Colonic mucosa (tissue), 4 donors: ENCODE measurements around the gene PTMA. TPM values are rescaled to one million over a fixed set of nuclear protein-coding genes. Genes with fewer than 3 reads are reported as not detected.

Experiments used
- DNase-seq: peaks from one replicate; pipeline ENCODE4 v3.0.0-alpha.2; 2020
- H3K27ac ChIP-seq: fragments of 200-600 bp; one replicate; pipeline ENCODE4 v1.8.0; 2021
- H3K27me3 ChIP-seq: fragments of 200-600 bp; one replicate; pipeline ENCODE4 v1.8.0; 2021
- H3K36me3 ChIP-seq: fragments of 200-600 bp; one replicate; pipeline ENCODE4 v1.8.0; 2021
- H3K4me1 ChIP-seq: fragments of 200-600 bp; one replicate; pipeline ENCODE4 v1.8.0; 2021; ENCODE audit warnings: mild to moderate bottlenecking
- H3K4me3 ChIP-seq: fragments of 200-600 bp; one replicate; pipeline ENCODE4 v1.8.0; 2021
- H3K9ac ChIP-seq, 2 donors: one replicate each; pipeline ENCODE4 v1.7.0; 2013; ENCODE audit warnings: control low read depth in 2 of 2, low read depth in 2 of 2, low read length in 2 of 2
- H3K9me3 ChIP-seq: fragments of 200-600 bp; one replicate; pipeline ENCODE4 v1.8.0; 2021
- CTCF ChIP-seq: fragments of 200-600 bp; IDR thresholded peaks from one replicate; pipeline ENCODE4 v1.8.0; 2022; ENCODE audit warnings: antibody characterized with exemption, mild to moderate bottlenecking
- intact Hi-C: fragments of 100-400 bp; cut with DNase I; formaldehyde crosslinking; loops from one replicate; pipeline ENCODE4 v1.14.1; 2022
- total RNA-seq, 2 donors: library from RNA; stranded (reverse); fragmentation: NEBNext Ultra II Directional in 1 of 2; extraction: Animal tissue kit (Norgen Biotek cat#: 25700) in 1 of 2; gene quantifications; one replicate each; pipeline ENCODE4 v1.2.1, GENCODE V29; 2021
- donor health status: healthy.
- donor health status: DM: no; HTN: no; CAD: no.
- donor health status: DM: no; HTN: no; CAD: no.

Gene PTMA
- total RNA-seq, 2 donors from 2014 or later = 1,195 to 1,836 TPM

- intact Hi-C loops = no loop called here
- Histone ChIP-seq H3K27me3 (no peaks in the 10 kb centered on the region), H3K27ac (no peak overlapping the region), H3K4me3 (no peak overlapping the region), H3K9me3 (no peaks in the 10 kb centered on the region), H3K9ac (no peak overlapping the region), H3K36me3 (no peaks in the 10 kb centered on the region), H3K4me1 (no peaks in the 10 kb centered on the region)
- peak; percentile 69 for DNase-seq
- TF ChIP-seq CTCF = peak; percentile 41
These were observed 21.0 kb upstream of the PTMA start for GRCh38 chr2:231687133-231687852.

- no peak overlapping the region for H3K9ac ChIP-seq
- H3K4me3 ChIP-seq = no peak overlapping the region
- TF ChIP-seq CTCF = no peak
- H3K36me3 ChIP-seq = no peaks in the 10 kb centered on the region
- no peak for DNase-seq
- H3K27me3 ChIP-seq = no peaks in the 10 kb centered on the region
- no peaks in the 10 kb centered on the region for H3K4me1 ChIP-seq
- H3K9me3 ChIP-seq = no peaks in the 10 kb centered on the region
- intact Hi-C loops = no loop called here
- no peak overlapping the region for H3K27ac ChIP-seq
These were observed 20.4 kb upstream of the PTMA start for GRCh38 chr2:231687961-231688360.

- H3K36me3 ChIP-seq = no peaks in the 10 kb centered on the region
- no peaks in the 10 kb centered on the region for H3K27me3 ChIP-seq
- no peak overlapping the region for H3K9ac ChIP-seq
- intact Hi-C loops = no loop called here
- no peak overlapping the region for H3K27ac ChIP-seq
- no peak for DNase-seq
- no peak overlapping the region for H3K4me3 ChIP-seq
- TF ChIP-seq CTCF = no peak
- no peaks in the 10 kb centered on the region for H3K9me3 ChIP-seq
- H3K4me1 ChIP-seq = no peaks in the 10 kb centered on the region
These were observed 19.6 kb upstream of the PTMA start for GRCh38 chr2:231688719-231689118.

- H3K27me3 ChIP-seq = no peaks in the 10 kb centered on the region
- DNase-seq = no peak
- no peak overlapping the region for H3K9ac ChIP-seq
- H3K9me3 ChIP-seq = no peaks in the 10 kb centered on the region
- H3K27ac ChIP-seq = no peak overlapping the region
- H3K4me1 ChIP-seq = no peaks in the 10 kb centered on the region
- intact Hi-C loops = no loop called here
- H3K36me3 ChIP-seq = no peaks in the 10 kb centered on the region
- no peak overlapping the region for H3K4me3 ChIP-seq
- TF ChIP-seq CTCF = no peak
These were observed 19.0 kb upstream of the PTMA start for GRCh38 chr2:231689124-231689893.

- Histone ChIP-seq H3K9ac (no peak overlapping the region), H3K4me3 (no peak overlapping the region), H3K36me3 (no peaks in the 10 kb centered on the region), H3K27me3 (no peaks in the 10 kb centered on the region), H3K9me3 (no peaks in the 10 kb centered on the region), H3K4me1 (no peaks in the 10 kb centered on the region), H3K27ac (no peak overlapping the region)
- DNase-seq = no peak
- intact Hi-C loops = no loop called here
- TF ChIP-seq CTCF = no peak
These were observed 17.0 kb upstream of the PTMA start for GRCh38 chr2:231691251-231691772.
